ENCODE results near the gene ANAPC5.
"Not testable (repeated sequence)": the region's sequence is repeated elsewhere in the genome, so short reads cannot be mapped to it uniquely, and the experiment has no call there.

ANAPC5 gene

DNA sequence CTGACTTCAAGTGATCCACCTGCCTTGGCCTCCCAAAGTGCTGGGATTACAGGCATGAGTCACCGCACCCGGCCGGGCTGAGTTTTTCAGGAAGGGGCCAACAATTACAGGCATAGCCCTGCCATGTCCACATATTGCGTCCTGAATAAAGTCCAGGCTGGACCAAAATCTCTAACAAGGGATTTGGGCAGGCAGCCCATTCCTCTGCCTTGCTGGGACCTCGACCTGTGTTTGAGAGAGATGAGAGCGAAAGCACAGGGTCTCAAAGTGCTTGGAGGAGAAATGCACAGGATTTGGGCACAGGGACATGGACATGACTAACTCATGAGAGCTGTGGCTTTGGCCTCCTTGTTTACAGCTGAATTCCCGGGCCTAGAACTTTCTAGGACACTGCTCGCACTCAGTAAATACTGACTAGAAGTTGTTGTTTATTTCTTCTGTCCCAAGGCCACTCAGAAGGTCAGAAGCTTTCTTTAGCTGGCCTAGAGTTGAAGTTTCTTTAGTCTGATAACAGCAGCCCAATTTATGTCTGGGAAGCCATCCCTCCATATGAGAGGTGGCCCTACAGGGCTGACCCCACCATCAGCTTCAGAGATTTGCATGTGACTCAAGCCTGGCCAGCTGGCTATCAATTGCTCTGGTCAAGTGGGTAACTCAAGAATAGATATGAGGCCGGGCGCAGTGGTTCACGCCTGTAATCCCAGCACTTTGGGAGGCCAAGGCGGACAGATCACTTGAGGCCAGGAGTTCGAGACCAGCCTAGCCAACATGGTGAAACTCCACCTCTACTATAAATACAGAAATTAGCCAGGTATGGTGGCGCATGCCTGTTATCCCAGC is 67.4 kb downstream of the ANAPC5 start:
- no peak for DNase-seq (ENCODE audit: low read depth)

DNA sequence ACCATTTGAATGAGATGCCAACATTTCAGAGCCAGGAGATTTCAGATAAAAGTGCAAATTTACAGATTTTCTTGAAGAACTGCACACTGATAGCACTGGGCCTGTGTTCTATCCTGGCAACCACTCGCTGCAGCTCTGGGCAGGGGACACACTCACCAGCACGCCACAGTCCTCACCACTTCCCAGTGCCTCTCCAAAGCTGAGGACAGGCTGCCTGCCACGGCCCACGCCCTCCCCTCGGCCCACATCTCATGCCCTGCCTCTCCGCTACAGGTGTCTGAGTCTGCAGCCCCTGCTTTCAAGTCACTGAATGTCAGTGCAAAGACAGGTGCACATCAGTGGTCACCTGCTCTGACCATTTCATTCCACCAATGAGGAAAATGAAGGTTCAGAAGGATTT is 68.4 kb downstream of the ANAPC5 start:
- no peak for DNase-seq (ENCODE audit: low read depth)

DNA sequence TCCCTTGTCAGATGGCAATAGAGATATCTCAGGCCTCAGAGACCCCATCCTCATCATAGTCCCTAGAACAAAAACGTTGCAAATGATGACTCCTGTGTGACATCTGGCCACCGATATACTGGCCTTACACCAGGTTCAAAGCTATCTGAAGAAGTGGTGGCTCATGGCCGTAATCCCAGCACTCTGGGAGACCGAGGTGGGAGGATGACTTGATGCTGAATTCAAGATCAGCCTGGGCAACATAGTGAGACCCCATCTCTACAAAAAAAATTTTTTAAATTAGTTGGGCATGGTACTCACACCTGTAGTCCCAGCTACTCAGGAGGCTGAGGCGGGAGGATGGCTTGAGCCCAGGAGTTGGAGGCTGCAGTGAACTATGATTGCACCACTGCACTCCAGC is 68.8 kb downstream of the ANAPC5 start:
- no peak for DNase-seq (ENCODE audit: low read depth)

DNA sequence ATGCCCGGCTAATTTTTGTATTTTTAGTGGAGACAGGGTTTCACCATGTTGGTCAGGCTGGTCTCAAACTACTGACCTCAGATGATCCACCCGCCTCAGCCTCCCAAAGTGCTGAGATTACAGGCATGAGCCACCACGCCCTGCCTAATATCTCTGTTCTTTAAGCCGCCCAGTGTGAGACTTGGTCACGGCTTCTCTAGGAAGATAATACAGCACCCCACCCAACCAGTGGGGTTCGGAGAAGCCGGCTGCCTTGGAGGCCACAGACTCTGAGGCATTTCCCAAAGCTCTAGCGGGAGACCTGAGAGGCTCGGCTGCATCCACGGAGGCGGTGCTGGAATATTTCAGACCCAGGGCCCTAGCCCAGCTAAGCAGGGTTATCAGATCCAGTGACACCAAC is 69.3 kb downstream of the ANAPC5 start:
- not testable (repeated sequence) for DNase-seq (ENCODE audit: low read depth)

DNA sequence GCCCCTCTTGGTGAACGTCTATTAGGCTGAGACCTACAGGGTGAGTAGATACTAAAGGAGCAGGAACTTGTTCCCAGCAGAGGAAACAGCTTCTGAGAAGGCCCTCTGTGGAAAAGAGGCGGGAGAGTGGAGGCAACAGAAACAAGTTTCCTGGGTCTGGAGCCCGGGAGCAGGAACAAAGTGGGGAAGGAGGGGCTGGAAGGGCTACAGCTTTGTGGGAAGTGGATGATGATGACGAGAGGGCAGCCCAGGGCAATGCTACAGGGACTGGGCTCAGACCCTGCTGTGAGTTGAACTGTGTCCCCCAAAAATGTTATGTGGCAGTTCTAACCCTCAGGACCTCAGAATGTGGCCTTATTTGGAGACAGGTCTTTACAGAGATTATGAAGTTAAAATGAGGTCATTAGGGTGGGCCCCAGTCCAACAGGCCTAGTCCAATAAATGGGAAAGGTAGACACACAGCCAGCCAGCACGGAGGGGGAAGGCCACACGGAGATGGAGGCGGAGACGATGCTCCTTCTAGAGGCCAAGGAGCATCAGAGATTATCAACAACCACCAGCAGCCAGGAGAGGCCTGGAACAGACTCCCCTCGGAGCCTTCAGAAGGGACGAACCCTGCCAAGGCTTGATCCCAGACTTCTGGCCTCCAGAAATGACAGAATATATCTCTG is 70.0 kb downstream of the ANAPC5 start:
- no peak for DNase-seq (ENCODE audit: low read depth)

DNA sequence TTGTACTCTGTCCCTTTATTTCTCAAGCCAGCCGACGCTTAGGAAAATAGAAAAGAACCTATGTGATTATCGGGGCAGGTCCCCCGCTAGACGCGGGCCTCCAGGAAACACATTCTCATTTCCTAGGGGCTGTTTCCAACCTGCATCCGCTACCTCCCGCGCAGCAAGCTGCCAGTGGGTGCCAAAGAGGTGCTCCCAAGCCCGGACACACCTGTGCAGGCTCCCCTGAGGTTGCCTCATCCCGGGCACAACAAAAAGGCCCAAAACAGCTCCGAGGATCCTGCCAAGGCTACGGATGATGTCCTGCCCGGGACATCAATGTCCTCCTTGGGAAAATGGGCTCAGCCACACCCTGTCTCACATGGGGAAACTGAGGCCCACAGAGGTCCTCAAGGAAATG is 71.1 kb downstream of the ANAPC5 start:
- DNase-seq (ENCODE audit: low read depth), result not testable (repeated sequence)

DNA sequence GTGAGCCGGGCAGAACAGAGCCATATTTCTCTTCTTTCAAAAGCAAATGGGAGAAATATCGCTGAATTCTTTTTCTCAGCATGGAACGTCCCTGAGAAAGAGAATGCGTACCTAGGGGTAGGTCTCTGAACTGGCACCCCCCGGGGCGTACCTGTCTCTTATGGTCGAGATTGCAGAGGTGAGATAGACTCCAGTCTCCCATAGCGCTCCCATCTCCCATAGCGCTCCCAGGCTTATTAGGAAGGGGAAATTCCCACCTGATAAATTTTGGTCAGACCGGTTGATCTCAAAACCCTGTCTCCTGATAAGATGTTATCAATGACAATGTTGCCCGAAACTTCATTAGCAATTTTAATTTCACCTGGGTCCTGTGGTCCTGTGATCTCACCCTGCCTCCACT is 71.7 kb downstream of the ANAPC5 start:
- DNase-seq (ENCODE audit: low read depth), result not testable (repeated sequence)

DNA sequence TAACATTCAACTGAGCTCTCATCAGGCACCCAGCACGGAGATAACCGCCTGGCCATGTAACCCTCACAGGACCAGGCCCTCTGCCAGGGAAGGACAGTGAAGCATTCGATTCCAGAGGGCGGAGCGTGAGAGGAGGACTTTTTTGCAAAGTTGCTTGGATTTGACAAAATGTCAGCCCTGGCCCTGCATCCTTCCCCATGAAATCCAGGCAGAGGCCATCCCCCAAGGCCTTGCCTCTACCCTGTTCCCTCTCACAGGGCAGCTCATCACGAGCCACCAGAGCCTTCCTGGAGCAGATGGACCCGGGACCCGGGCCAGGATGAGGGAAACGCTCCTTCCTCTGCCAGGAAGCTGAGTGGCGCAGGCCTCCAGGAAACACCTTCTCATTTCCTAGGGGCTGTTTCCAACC is 72.7 kb downstream of the ANAPC5 start:
- DNase-seq (ENCODE audit: low read depth), result no peak

DNA sequence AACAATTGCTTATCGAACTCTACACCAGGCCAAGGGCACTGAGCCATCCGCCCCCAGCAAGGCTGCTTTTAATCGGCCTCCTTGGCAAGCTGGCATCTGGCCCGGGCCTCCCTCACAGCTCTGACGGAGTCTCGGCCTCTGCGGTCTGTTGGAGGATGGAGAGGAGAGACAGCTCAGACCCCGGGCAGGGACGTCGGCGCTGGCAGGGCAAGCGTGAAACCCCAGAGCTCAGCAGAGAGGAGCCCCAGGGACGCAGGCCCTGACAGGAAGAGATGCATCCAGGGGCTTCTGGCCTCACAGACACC is 73.2 kb downstream of the ANAPC5 start:
- DNase-seq (ENCODE audit: low read depth), result no peak

DNA sequence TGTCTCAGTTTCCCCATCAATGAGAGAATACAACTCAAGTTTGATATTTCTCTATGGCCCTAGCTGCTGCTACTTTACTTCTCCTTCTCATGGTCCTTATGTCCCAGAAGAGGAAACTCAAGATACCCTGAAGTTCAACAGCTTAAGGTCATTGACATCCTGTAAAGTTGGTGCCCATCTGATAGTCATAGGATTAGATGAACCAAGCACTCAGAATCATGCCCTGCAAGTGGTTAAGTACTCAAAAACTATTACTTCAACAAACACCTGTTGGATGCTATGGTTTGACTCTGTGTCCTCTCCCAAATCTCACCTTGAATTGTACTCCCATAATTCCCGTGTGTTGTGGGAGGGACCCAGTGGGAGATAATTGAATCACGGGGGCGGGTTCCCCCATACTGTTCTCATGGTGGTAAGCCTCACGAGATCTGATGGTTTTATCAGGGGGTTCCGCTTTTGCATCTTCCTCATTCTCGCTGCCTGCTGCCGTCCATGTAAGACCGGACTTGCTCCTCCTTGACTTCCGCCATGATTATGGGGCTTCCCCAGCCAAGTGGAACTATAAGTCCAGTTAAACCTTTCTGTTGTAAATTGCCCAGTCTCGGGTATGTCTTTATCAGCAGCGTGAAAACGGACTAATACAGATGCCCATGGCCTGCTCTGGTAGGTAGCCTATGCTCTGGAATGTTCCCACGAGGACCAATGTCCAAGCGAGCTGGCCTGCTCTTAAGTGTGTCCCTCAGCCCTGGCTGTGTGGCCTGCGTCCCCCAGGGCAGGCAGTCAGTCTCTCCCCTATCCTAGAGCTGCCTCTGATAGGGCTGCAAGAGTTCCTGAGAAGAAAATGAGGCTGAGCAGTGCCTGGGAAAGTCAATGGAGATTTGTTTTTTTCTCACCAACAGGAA is 73.8 kb downstream of the ANAPC5 start:
- no peak for DNase-seq (ENCODE audit: low read depth)

DNA sequence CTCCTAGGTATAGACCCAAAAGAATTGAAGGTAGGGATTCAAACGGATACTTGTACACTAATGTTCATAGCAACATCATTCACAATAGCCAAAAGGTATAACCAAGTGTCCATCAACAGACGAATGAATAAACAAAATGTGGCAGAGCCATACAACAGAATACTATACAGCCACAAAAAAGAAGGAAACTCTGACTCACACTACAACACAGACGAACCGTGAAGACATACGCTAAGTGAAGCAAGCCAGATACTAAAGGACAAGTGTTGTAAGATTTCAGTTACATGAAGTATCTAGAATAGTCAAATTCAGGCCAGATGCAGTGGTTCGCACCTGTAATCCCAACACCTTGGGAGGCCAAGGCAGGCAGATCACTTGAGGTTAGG is 74.8 kb downstream of the ANAPC5 start:
- DNase-seq (ENCODE audit: low read depth), result no peak

DNA sequence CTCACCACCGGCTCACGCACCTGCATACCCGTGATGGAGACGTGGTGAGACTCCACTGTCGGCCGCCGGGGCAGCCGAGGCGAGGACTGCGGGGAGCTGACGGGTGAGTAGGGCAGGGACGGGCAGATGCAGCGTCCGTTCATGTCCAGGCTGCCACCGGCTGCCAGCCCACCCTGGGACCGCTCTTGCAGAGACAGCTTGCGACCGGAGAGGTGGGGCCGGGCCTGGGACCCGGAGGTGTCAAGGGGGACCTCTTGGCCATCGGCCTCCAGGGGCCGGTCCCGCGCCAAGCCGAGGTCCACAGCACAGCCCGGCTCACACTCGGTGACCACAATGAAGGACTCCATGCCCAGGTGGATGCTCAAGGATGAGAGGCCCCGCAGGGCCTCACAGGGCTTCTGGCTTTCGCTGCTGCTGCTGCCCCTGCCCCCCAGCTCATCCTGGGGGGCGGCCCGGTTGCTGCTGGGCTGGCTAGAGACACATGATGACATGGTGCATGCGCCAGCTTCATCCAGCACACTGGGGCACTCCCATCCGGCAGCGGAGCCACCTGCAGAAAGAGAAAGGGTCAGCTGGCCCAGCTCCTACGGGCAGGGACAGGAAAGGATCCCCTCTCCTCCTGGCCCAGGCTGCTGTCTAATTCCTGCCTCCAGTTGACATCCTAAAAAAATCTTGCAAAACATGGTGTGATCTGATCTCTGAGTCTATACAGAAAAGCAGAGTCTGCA is 78.0 kb downstream of the ANAPC5 start:
- no peak for DNase-seq (ENCODE audit: low read depth)

DNA sequence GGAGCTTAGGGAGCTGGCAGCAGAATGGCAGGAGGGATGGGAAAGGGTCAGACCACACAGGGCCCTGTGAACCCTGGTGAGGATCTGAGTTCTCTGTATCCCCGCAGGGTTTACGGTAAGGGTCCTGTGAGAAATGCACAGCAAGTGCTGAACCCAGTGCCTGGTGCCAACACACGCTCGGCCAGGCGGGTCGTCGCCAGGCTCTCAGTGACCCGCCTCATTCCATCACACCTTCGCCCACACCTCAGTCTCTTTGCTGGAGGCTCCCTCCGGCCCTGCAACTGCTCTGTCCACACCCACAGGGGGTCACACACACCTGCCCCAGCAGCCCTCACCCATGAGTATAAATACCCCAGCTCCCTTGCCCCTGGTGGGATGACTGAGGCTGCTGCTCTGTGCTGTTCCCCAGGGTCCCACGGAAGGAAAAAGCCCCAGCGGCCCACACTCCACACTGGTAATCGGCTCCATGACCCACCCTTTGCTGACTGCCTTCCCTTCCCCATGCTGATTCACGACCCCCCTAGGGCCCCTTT is 78.8 kb downstream of the ANAPC5 start:
- no peak for DNase-seq (ENCODE audit: low read depth)

DNA sequence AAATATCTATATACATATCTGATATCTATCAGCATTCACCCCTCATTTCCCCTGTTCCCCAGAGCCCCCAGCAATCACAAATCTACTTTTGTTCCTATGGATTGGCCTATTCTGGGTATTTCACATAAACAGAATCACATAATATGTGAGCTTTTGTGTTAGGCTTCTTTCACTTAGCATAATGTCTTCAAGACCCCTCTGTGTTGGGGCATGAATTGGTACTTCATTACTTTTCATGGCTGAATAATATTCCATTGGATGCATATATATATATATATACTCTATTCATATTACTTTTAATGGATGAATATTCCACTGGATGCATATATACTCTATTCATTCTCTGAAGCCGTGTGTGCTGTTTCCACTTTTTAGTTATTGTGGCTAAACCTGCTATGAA is 84.4 kb downstream of the ANAPC5 start:
- DNase-seq (ENCODE audit: low read depth), result no peak

DNA sequence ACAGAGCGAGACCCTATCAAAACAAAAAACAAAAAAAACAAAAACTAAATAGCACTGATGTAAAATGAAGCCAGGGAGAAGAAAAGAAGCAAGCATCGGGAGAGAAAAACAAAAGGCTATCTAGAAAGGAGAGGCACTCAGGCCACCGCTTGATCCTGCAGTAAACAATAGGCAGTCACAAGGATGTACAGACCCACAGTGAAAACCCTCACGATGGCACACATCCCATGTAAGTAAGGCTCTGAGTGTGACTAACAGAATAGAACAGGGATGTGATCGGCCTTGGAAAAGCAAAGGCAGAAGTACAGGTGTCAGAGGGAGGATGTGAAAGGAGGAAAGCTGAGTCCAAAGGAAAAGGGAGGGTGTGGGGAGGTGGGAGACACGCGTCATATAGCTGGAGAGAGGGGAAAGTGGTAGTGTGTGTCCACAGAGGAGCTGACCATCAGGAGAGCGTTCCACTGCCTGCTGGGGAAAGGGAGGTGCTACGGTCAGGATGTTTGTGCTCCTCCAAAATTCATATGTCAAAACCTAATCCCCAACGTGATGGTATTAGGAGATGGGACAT is 87.2 kb downstream of the ANAPC5 start:
- no peak for DNase-seq (ENCODE audit: low read depth)

DNA sequence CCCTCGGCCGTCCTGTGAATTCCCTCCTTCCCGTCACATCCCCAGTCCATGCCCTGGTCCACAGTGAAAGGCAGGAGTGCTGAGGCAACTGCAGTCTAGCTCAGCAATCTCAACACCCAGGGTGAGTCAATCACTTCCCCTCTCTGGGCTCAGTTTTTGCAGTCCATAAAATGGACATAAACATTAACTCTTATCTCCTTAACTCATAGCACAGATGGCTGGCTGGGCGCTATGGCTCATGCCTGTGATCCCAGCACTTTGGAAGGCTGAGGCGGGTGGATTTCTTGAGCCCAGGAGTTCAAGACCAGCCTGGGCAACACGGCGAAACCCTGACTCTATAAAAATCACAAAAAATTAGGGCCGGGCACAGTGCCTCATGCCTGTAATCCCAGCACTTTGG is 88.1 kb downstream of the ANAPC5 start:
- no peak for DNase-seq (ENCODE audit: low read depth)

DNA sequence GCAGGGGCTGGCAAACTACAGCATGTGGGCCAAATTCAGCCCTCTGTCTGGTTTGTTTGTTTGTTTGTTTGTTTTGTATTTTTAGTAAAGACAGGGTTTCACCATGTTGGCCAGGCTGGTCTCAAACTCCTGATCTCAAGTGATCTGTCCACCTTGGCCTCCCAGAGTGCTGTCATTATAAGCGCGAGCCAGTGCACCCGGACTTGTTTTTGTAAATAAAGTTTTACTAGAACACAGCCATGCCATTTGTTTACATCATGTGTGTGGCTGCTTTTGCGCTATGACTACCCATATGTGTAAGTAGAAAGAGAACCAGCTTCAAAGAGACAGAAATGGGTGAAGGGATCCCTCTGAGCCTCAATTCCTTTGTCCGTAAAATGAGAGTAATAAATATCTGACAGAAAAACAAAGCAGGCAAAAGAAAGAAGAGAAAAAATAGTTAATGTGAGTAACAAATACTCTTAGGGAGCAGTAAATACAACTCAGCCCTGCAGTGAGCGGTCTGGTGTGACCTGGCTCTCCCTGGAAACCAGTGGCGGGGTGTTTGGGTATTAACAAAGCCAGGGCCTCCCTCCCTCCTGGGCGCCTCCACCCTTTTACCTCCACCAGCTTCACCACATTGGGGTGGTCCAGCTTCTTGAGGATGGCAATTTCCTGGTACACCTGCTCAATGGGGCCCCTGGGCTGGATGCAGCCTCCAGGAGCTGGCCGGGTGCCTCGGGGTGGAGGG is 88.8 kb downstream of the ANAPC5 start:
- DNase-seq (ENCODE audit: low read depth), result no peak

DNA sequence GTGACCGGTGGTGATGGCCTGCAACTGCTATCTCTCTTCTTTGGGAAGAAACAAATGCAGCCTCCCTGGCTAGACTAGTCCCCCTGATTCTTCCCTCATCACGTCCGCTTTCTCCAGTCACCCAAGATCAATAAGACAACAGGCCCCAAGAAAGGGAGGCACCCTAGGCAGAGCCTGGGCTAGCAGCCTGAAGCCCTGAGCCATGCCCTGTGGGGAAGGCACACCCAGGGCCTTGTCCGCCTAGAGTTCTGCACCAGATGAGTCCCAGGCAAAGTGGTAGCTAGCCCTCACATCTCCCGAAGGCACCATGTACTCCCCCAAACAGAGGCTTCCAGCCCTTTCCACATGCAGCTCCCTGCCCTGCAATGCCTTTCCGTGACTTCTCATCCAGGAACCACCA is 90.8 kb downstream of the ANAPC5 start:
- DNase-seq (ENCODE audit: low read depth), result no peak

DNA sequence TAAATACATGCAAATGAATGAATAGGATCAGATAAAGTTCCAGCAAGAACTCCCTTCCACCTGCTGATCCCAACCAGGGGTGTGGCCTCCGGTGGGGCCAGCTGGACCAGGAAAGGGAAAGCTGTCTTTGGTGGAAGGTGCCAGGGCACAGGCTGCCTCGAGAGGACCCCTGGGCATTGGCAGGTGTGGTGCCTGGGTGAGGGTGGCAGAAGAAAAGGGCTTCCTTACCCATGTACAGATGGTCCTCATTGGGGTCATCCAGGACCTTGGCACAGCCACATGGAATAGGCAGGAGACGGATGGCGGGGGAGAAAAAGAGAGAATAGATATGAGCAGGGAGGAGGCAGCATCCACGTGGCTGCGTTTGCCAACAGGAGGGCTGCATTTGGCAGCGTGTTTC is 92.1 kb downstream of the ANAPC5 start:
- no peak for DNase-seq (ENCODE audit: low read depth)

DNA sequence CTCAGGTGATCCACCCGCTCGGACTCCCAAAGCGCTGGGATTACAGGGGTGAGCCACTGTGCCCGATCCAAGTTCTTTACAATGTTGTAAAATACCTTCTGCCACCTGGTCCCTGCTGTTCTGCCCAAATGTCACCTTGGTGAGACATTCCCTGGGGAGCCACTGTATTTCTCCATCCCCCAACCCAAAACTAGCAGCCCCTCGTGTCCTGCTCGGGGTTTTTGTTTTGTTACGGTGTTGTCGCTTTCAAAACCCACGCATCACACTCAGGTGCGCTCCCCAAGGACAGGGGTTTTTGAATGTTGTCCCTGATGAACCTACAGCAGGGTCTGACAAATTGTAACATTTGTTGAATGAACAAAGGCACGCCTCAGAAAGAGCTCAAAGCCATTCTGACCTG is 93.1 kb downstream of the ANAPC5 start:
- no peak for DNase-seq (ENCODE audit: low read depth)
